Stomach (tissue), 9 donors: ENCODE data around the gene AKT1S1. TPM values are rescaled to one million over a fixed set of nuclear protein-coding genes. Genes with fewer than 3 reads are reported as not detected.

Experiments
- DNase-seq, 2 donors: peaks; one replicate each; pipeline versions ENCODE4 v3.0.0 to v3.0.0-alpha.2; 2013 to 2019
- H3K27ac ChIP-seq, 5 donors: fragments of 200-600 bp in 4 of 5; sonication (generic) in 4 of 5; one replicate each; pipeline ENCODE4 v1.5.1; 2013 to 2019; ENCODE audit warnings: mild to moderate bottlenecking in 1 of 5, moderate library complexity in 1 of 5
- H3K27me3 ChIP-seq, 3 donors: fragments of 200-600 bp; sonication (generic); one replicate each; pipeline ENCODE4 v1.5.1; 2017 to 2019; ENCODE audit warnings: mixed run types in 1 of 3
- H3K36me3 ChIP-seq, 4 donors: fragments of 200-600 bp; sonication (generic); 1 replicate in 3 of 4; 2 replicates in 1 of 4; pipeline ENCODE4 v1.5.1; 2016 to 2019
- H3K4me1 ChIP-seq, 4 donors: fragments of 200-600 bp; sonication (generic); one replicate each; pipeline ENCODE4 v1.5.1; 2016 to 2019
- H3K4me3 ChIP-seq, 4 donors: fragments of 200-600 bp; sonication (generic) in 3 of 4; one replicate each; pipeline ENCODE4 v1.5.1; 2016 to 2019; ENCODE audit warnings: mild to moderate bottlenecking in 1 of 4
- H3K9me3 ChIP-seq, 4 donors: fragments of 200-600 bp; sonication (generic); one replicate each; pipeline ENCODE4 v1.5.1; 2016 to 2019
- CTCF ChIP-seq, 7 experiments: fragments of 450-650 bp in 4 of 7; fragments of 200-600 bp in 3 of 7; sonication (generic) in 3 of 7; IDR thresholded peaks; one replicate each; pipeline ENCODE4 v1.5.1; 2016 to 2019; ENCODE audit warnings: antibody characterized with exemption in 7 of 7, control low read depth in 2 of 7, mild to moderate bottlenecking in 1 of 7
- EP300 ChIP-seq: sonication (generic); formaldehyde crosslinking; IDR thresholded peaks from one replicate; pipeline ENCODE4 v1.6.1; 2017; ENCODE audit warnings: antibody characterized with exemption
- POLR2A ChIP-seq, 4 donors: fragments of 450-650 bp; IDR thresholded peaks; one replicate each; pipeline ENCODE4 v1.6.1; 2016; ENCODE audit warnings: antibody characterized with exemption in 4 of 4, control low read depth in 2 of 4, mild to moderate bottlenecking in 1 of 4, moderate library complexity in 1 of 4
- POLR2AphosphoS5 ChIP-seq, 3 donors: sonication (generic); formaldehyde crosslinking; IDR thresholded peaks; one replicate each; pipeline ENCODE4 v1.6.1; 2016; ENCODE audit warnings: antibody characterized with exemption in 3 of 3
- WGBS, 5 donors: extraction: QIAGEN DNeasy Blood & Tissue Kit in 3 of 5; methylation state at CpG; one replicate each; pipeline versions ENCODE4 v1.1.5 to v1.1.7; 2013 to 2018; 5-methylcytosine and 5-hydroxymethylcytosine counted together
- intact Hi-C: fragments of 100-400 bp; cut with DNase I; formaldehyde crosslinking; loops from one replicate; pipeline ENCODE4 v1.15.1; 2023; ENCODE audit warnings: low total_unique reads
- polyA plus RNA-seq, 3 donors: library from polyadenylated mRNA; stranded (reverse); fragments of 200-250 nt; gene quantifications; one replicate each; pipeline ENCODE4 v1.2.3, GENCODE V29; 2013
- total RNA-seq, 5 donors: library from RNA; depleted of rRNA; stranded (reverse); fragments of >200 nt; gene quantifications; one replicate each; pipeline versions ENCODE4 v1.1.0 to v1.2.3, GENCODE V29; 2014 to 2016
- donor health status: healthy with polysubstance abuse.
- donor health status: Bipolar disorder and iron deficiency.
- donor health status: healthy.

AKT1S1 gene
- total and polyA plus RNA-seq, 8 donors: 3.5 to 63.7 (median 29.1) TPM

DNA sequence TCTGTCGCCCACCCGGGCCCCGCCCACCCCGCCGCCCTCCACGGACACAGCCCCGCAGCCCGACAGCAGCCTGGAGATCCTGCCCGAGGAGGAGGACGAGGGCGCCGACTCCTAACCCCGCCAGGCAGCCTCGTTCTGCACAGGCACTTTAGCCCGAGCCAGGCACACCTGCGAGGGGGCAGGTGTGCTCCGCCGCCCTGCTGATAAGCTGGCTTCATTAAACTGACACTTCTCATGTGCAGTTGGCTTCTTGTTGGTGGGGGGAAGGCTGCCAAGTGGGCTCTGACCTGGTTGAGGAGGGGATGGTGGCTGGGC lies 11.3 kb upstream of the AKT1S1 start:
- intact Hi-C loops: no loop called here
- WGBS, 5 donors: 41 to 87% (median 63%) methylated on average over 13 to 18 of the region's 18 CpGs; no CpG with 5 or more reads in 1 of the 5 donors
- TF ChIP-seq POLR2AphosphoS5 (IDR thresholded peaks at IDR 0.05) (no peak), CTCF (IDR thresholded peaks at IDR 0.05) (no peak), EP300 (no peak), POLR2A (IDR thresholded peaks at IDR 0.05) (no peak)
- Histone ChIP-seq H3K27me3 (peaks cover 0 to 34% (median 16%) of the 10 kb centered on the region in 3 donors), H3K27ac (no peak overlapping the region), H3K36me3 (peaks cover 21 to 57% (median 55%) of the 10 kb centered on the region in 4 donors), H3K9me3 (no peaks in the 10 kb centered on the region), H3K4me1 (peaks cover 6 to 27% (median 16%) of the 10 kb centered on the region in 4 donors), H3K4me3 (no peak overlapping the region)
- DNase-seq: peak in 1 of 2 donors; percentile 55

- Histone ChIP-seq H3K27ac (no peak overlapping the region), H3K4me1 (peaks cover 6 to 27% (median 16%) of the 10 kb centered on the region in 4 donors), H3K9me3 (no peaks in the 10 kb centered on the region), H3K27me3 (peaks cover 0 to 28% (median 16%) of the 10 kb centered on the region in 3 donors), H3K36me3 (peaks cover 27 to 62% (median 60%) of the 10 kb centered on the region in 4 donors), H3K4me3 (no peak overlapping the region)
- intact Hi-C loops: no loop called here
- 42 to 82% (median 80%) methylated on average over 32 to 54 of the region's 54 CpGs for WGBS, 5 donors
- peak in 1 of 2 donors; percentile 68 for DNase-seq
- TF ChIP-seq EP300 (no peak), POLR2AphosphoS5 (IDR thresholded peaks at IDR 0.05) (no peak), POLR2A (IDR thresholded peaks at IDR 0.05) (no peak), CTCF (IDR thresholded peaks at IDR 0.05) (no peak)
Measured at GRCh38 chr19:49887665-49888509, 10.7 kb upstream of the AKT1S1 start.

GRCh38 chr19:49887037-49887664 lies 10.0 kb upstream of the AKT1S1 start:
- peaks cover 0 to 22% (median 16%) of the 10 kb centered on the region in 3 donors for H3K27me3 ChIP-seq
- no peak for TF ChIP-seq CTCF (IDR thresholded peaks at IDR 0.05)
- TF ChIP-seq POLR2A (IDR thresholded peaks at IDR 0.05): no peak
- TF ChIP-seq EP300: no peak
- no peak for TF ChIP-seq POLR2AphosphoS5 (IDR thresholded peaks at IDR 0.05)
- H3K27ac ChIP-seq: no peak overlapping the region
- 64 to 85% (median 76%) methylated on average over 17 to 23 of the region's 23 CpGs for WGBS, 5 donors
- peaks cover 34 to 70% (median 68%) of the 10 kb centered on the region in 4 donors for H3K36me3 ChIP-seq
- no peaks in the 10 kb centered on the region for H3K9me3 ChIP-seq
- DNase-seq: peak in 1 of 2 donors; percentile 53
- no peak overlapping the region for H3K4me3 ChIP-seq
- intact Hi-C loops: no loop called here
- peaks cover 6 to 27% (median 16%) of the 10 kb centered on the region in 4 donors for H3K4me1 ChIP-seq

GRCh38 chr19:49884760-49885159 lies 7.6 kb upstream of the AKT1S1 start:
- WGBS, 5 donors: 88 to 96% (median 95%) methylated on average over 3 of the region's 3 CpGs
- Histone ChIP-seq H3K4me1 (peaks cover 0 to 13% (median 2%) of the 10 kb centered on the region in 4 donors), H3K27me3 (peaks cover 0 to 2% (median 2%) of the 10 kb centered on the region in 3 donors), H3K9me3 (no peaks in the 10 kb centered on the region), H3K36me3 (peaks cover 57 to 94% (median 92%) of the 10 kb centered on the region in 4 donors), H3K27ac (no peak overlapping the region), H3K4me3 (no peak overlapping the region)
- TF ChIP-seq EP300 (no peak), POLR2A (IDR thresholded peaks at IDR 0.05) (no peak), CTCF (IDR thresholded peaks at IDR 0.05) (no peak), POLR2AphosphoS5 (IDR thresholded peaks at IDR 0.05) (no peak)
- DNase-seq: no peak
- intact Hi-C loops: no loop called here
